AG04449 (cell line): ENCODE data around the gene AHNAK.
A peak's percentile ranks its signal among the peaks of the same experiment; 100 is the strongest.

Experiments used
- CTCF ChIA-PET: fragments of 350-600 bp; formaldehyde crosslinking; extraction: SDS; loops from one replicate; lab custom pipeline; 2021; ENCODE audit warnings: antibody characterized with exemption; lab: Yijun Ruan, JAX
- POLR2A ChIA-PET: fragments of 400-600, 350-600 bp; formaldehyde crosslinking; extraction: SDS; loops from one replicate; lab custom pipeline; 2020; ENCODE audit warnings: antibody characterized with exemption, inconsistent platforms; lab: Yijun Ruan, JAX
- DNase-seq: peaks from one replicate; pipeline ENCODE4 v3.0.0-alpha.2; 2010; ENCODE audit warnings: low read depth, low spot score
- H3K4me3 ChIP-seq: 2 replicates; pipeline ENCODE4 v1.5.1; 2011; ENCODE audit warnings: low read depth, mild to moderate bottlenecking, control low read depth, low read length
- TF ChIP-seq, protein P1 (sequence below): IDR thresholded peaks from one replicate; pipeline ENCODE4 v1.5.1; 2011; ENCODE audit warnings: mild to moderate bottlenecking, moderate library complexity, low read length, control low read depth, inconsistent platforms; ENCODE audit not compliant: insufficient read depth; ENCODE audit errors: missing control alignments

Gene AHNAK

DNA sequence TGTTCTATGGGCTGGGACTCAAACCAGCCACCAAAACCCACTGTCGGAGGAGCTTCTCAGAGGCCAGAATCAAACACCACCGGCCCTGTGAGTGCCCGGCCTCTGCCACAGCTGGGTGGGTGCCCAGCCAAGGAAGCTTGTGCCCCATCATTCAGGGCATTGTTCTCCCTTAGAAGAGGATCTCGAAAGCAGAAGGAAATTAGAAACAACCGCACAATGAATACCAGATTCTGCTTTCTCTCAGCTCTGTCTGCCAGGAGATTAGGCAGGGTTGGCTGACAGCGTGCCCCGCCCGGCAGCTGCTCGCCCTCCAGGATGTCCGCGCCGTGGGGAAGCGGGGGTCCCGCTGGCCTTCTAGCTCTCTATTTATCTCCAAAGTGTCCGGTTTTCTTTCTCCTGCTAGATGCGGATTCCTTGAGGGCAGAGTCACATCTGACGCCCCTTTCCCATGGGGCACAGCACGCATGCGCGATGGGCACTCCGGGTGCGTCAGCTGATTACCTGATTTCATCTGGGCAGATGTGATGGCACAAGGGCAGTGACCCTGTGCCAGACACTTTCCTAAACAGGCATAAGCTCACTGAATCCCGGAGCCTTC, 102.3 kb downstream of the AHNAK start:
- ChIA-PET POLR2A (interaction anchor here (0.9 to 1.3 kb wide), 4 partner anchors 18 to 71 kb away, joined by 3 to 4 read pairs (median 4); no protein-coding TSS in a partner anchor), CTCF (interaction anchor here (0.6 to 2.4 kb wide), 8 partner anchors 8 to 99 kb away, joined by 3 to 17 read pairs (median 3); no protein-coding TSS in a partner anchor)
- TF ChIP-seq, protein P1, sequence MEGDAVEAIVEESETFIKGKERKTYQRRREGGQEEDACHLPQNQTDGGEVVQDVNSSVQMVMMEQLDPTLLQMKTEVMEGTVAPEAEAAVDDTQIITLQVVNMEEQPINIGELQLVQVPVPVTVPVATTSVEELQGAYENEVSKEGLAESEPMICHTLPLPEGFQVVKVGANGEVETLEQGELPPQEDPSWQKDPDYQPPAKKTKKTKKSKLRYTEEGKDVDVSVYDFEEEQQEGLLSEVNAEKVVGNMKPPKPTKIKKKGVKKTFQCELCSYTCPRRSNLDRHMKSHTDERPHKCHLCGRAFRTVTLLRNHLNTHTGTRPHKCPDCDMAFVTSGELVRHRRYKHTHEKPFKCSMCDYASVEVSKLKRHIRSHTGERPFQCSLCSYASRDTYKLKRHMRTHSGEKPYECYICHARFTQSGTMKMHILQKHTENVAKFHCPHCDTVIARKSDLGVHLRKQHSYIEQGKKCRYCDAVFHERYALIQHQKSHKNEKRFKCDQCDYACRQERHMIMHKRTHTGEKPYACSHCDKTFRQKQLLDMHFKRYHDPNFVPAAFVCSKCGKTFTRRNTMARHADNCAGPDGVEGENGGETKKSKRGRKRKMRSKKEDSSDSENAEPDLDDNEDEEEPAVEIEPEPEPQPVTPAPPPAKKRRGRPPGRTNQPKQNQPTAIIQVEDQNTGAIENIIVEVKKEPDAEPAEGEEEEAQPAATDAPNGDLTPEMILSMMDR: no peak
- H3K4me3 ChIP-seq: peak overlapping the region; percentile 47
- no peak for DNase-seq

DNA sequence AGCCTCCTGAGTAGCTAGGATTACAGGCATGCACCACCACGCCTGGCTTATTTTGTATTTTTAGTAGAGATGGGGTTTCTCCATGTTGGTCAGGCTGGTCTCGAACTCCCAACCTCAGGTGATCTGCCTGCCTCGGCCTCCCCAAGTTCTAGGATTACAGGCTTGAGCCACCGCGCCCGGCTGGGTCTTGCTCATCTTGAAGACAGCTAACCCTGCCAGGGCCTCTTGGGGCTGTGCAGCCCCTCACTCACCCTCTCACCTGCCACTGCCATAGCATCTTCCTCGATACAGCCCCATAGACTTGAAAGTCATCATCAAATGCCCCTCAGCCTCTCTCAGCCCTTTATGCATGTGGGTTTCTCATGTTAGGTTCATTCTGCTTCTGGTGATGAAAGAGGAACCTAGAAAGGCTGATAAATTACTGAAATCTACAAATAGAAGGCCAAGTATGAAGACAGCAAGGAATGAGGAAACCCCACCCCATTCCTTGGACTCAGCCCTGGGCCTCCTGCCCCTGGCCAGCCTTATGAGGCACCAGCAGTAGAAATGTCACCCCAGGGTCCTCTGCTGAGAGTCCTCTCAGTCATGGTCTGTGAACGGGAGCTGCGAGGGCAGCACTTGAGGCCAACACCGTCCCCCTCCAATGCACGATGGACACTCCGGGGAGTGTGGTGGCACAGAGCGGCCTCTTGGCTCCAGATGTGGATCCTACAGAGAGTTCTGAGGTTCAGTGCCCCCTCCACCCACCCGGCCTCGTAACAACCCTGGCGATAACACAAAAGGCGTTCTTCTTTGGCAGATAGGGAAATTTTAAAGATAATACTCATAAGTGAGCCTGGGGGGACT, 103.0 kb downstream of the AHNAK start:
- CTCF ChIA-PET: interaction anchor here (0.6 to 2.4 kb wide), 6 partner anchors 9 to 99 kb away, joined by 3 to 17 read pairs (median 3); no protein-coding TSS in a partner anchor
- TF ChIP-seq, protein P1: no peak
- peak overlapping the region; percentile 47 for H3K4me3 ChIP-seq
- POLR2A ChIA-PET: interaction anchor here (0.6 to 1.3 kb wide), 4 partner anchors 17 to 92 kb away, joined by 3 to 4 read pairs (median 4); no protein-coding TSS in a partner anchor
- DNase-seq: no peak

DNA sequence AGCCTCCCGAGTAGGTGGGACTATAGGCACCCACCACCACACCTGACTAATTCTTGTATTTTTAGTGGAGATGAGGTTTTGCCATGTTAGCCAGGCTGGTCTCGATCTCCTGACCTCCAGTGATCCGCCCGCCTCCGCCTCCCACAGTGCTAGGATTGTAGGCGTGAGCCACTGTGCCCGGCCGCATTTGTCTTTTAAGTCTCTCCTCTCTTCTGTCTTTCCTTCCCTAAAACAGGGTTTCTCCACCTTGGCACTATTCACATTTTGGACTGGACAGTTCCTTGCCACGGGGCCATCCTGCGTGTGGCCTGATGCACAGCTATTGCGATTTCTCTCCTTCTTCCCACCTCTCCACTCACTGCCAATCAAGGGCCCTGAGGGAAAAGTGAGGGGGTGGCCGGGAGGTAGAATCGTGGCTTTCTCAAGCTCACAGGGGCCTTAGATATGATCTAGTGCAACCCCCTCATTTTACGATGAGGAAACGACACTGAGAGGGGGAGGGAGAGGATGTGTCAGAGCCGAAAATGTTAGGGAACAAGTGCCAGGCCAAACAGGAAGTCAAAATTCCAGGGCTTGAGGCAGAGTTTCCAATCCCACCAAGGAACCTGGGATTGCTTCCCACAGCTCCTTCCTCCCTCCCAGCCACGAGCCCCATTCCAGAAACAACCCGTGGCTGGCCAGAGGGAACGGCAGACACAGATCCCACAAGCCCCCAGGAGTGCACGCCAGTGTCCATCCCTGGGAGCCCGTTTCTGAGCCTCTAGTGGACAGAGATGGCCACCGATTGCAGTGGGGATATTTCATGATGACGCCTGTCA, 106.6 kb downstream of the AHNAK start:
- POLR2A ChIA-PET: interaction anchor here (0.8 to 1.0 kb wide), 2 partner anchors 41 to 401 kb away, joined by 3 read pairs; no protein-coding TSS in a partner anchor
- CTCF ChIA-PET: interaction anchor here (1.1 to 1.5 kb wide), 2 partner anchors 16 to 34 kb away, joined by 3 to 6 read pairs; no protein-coding TSS in a partner anchor
- TF ChIP-seq, protein P1: peak; percentile 2
- no peak for DNase-seq
- no peak overlapping the region for H3K4me3 ChIP-seq

DNA sequence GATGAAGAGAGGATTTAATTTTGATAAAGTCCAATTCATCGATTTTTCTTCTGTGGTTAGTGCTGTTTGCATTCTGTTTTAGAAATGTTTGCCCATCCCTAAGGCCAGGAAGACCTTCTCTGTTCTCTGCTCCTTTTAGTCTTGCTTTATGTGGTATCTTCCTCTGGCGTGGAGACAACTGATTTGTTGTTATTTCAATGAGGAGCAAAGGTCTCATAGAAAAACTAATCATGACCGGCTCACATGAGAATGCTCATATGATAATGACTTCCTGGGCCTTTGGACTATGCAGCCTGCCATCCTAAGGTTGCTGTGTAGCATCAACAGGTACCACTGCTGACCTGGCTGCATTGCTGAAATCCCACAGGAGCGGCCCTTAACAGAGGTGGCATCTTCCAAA, 108.0 kb downstream of the AHNAK start:
- POLR2A ChIA-PET: no interaction called here
- H3K4me3 ChIP-seq: no peak overlapping the region
- CTCF ChIA-PET: no interaction called here
- no peak for DNase-seq
- TF ChIP-seq, protein P1: no peak

DNA sequence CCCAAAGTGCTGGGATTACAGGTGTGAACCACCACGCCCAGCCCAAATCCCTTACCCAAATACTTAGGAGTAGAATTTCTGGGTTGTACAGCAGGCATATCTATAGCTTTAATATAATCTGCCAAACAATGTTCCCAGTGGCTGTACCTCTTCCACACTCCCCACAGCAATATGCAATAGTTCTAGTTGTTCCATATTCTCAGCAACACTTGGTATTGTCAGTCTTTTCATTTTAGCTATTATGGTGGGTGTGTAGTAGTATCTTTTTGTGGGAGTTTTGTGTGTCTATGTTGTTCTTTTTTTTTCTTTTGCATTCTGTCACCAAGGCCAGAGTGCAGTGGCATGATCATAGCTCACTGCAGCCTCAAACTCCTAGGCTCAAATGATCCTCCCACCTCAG, 109.0 kb downstream of the AHNAK start:
- CTCF ChIA-PET: interaction anchor here (1.6 to 4.6 kb wide), 2 partner anchors 14 to 16 kb away, joined by 4 to 28 read pairs; no protein-coding TSS in a partner anchor
- no peak overlapping the region for H3K4me3 ChIP-seq
- no peak for DNase-seq
- POLR2A ChIA-PET: no interaction called here
- TF ChIP-seq, protein P1: no peak
